HG02870 (cell line): Measurements from ENCODE around the gene CLEC4G.
"Not testable (repeated sequence)": the region's sequence is repeated elsewhere in the genome, so short reads cannot be mapped to it uniquely, and the experiment has no call there.

Experiments
- ATAC-seq: cut with Tn5 transposase; IDR thresholded peaks from one replicate; pipeline ENCODE4 v1.9.1; 2021; ENCODE audit warnings: mild to moderate bottlenecking, moderate library complexity; ENCODE audit not compliant: unreplicated experiment

Gene CLEC4G, protein sequence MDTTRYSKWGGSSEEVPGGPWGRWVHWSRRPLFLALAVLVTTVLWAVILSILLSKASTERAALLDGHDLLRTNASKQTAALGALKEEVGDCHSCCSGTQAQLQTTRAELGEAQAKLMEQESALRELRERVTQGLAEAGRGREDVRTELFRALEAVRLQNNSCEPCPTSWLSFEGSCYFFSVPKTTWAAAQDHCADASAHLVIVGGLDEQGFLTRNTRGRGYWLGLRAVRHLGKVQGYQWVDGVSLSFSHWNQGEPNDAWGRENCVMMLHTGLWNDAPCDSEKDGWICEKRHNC

DNA sequence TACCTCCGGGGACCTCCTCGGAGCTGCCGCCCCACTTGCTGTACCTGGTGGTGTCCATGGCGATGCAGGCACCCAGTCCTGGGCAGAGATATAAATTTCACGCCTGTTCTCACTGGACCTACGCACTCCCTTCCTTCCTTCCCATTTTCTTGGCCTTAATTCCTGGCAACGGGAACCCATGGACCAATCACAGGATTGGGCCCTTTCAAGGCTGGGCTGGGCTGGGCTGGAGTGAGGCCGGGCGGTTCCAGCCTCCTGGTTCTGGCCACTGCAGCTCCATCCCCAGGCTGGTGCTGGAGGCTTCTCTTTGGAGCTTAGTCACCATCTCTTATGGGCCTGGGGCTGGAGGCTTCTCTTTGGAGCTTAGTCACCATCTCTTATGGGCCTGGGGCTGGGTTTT, at the start of gene CLEC4G:
Gene CLEC4G, minus strand, starts transcription at position 66 of the 400 bp plus-strand sequence. Its CDS starts 8 bp downstream, at position 58.
- no peak for ATAC-seq

DNA sequence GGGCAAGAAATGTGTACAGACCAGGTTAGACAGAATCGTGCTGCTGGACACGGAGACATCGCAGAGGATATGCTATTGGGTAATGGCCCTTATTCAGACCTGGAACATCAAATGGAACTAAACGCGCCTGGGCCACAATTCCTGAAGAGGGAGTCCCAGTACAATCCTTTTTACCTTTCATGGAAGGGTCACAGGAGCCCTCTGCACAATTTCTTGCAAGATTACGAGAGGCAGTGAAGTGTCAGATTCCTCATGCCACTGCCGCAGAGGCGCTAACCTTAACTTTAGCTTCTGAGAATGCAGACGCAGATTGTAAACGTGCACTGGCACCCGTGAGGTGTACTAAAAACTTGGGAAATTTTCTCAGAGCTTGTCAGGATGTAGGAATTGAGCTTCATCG, 49.2 kb upstream of the CLEC4G start:
- ATAC-seq: no peak

DNA sequence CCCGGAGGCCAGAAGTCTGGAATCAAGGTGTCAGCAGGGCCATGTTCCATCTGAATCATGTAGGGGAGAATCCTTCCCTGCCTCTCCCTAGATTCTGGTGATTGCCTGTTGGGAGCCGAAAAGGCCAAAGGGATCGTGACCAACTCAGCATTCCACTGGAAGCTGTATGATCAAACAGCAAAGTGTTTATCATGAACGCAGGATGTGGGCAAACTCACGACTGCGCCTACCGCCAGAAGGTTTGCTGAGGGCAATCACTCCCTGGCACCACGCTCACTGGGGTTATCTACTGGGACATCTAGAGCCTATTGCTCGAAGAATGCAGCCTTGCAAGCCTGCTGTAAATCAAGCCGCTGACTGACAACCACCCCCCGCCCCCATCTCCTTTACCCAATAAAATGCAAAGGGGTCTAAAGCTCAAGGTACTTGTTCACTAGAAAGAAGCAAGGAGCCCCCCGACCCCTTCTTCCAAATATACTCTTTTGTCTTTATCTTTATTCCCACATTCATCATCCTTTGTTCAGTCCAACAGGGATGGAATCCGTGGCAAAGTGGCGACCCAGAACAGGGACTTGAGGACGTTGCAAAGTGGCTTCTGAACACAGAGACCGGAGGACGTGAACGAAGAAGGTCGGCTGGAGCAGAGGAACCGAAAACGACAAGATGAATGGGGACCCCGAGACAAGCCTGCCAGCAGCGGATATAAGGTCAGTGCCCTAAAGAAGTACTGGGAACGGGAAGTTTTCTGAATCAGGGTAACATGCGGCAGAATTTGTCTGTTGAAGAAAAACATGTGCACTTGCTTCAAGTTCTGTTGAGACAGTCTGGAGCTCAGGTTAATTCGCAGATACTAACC, 47.9 kb upstream of the CLEC4G start:
- no peak for ATAC-seq

DNA sequence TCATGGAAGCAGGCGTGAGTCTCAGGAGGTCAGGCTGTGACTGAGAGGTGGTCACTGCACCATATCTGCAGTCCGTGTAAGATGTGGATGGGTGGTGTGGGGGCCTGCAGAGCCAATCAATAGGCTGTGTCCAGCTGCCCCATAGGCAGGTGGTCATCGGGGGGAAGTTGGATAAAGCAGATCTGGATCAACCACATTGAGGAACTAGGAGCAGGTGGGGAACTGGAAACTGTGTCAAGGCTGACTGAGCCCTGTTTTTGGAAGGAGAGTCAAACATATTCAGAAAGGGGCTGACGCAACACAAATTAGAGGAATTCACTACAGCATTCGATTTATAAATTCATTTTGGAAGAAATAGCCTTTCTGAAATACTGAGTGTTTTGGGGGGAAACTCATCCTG, 46.2 kb upstream of the CLEC4G start:
- ATAC-seq: no peak

DNA sequence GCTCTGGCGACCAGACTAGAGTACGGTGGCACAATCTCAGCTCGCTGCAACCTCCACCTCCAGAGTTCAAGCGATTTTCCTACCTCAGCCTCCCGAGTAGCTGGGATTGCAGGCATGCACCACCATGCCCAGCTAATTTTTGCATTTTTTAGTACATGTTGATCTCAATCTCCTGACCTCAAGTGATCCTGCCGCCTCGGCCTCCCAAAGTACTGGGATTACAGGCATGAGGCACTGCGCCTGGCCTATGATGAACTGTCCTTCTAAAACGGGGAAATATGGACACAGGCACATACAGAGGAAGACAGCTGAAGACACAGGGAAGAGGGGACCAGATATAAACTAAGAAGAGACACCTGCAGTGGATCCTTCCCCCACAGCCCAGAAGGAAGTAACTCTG, 43.9 kb upstream of the CLEC4G start:
- no peak for ATAC-seq

DNA sequence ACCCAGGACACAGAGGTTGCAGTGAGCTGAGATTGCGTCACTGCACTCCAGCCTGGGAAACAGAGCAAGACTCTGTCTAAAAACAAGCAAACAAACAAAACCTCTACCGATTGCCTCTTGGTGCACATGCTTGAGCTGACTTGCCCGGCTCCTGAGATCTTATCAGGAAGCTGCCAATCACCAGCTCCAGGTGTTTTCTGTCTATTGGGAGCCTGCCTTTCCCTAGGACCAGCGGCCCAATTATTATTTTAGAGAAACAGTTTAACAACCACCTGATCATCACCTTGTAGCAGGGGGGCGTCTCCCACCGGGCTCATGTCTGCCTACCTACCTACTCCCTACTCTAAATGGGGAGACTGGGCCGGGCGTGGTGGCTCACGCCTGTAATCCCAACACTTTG, 41.9 kb upstream of the CLEC4G start:
- no peak for ATAC-seq

DNA sequence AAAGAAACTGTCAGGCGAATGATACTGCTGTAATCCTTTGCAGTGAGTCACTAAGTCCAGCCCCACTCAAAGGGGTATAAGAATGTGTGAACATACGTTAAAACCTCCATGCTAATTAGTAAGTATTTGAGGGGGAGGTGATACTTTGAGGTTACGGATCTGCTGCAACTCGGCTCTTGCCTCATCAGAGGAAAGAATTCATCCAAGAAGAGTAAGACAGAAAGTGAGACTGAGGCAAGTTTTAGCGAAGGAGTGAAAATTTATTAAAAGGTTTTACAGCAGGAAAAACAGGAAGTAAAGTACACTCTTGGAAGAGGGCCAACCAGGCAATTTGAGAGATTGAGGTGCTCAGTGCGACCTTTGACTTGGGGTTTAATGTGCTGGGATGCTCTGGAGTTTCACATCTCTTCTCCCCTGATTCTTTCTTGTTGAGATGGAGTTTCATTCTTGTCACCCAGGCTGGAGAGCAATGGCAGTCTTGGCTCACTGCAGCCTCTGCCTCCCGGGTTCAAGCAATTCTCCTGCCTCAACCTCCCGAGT, 40.9 kb upstream of the CLEC4G start:
- ATAC-seq: no peak

DNA sequence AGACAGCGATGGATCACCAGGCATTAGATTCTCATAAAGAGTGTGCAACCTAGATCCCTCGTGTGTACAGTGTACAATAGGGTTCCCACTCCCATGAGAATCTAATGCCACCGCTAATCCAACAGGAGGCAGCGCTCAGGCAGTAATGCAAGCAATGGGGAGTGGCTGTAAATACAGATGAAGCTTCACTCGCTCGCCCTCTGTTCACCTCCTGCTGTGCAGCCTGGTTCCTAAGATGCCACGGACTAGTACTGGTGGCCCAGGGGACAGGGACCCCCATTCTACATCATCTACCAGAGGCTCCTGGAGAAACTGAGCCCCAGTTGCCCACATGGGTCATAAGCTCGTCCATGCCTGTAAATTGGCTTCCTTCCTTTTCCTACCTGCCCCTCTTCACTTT, 39.2 kb upstream of the CLEC4G start:
- ATAC-seq: no peak

DNA sequence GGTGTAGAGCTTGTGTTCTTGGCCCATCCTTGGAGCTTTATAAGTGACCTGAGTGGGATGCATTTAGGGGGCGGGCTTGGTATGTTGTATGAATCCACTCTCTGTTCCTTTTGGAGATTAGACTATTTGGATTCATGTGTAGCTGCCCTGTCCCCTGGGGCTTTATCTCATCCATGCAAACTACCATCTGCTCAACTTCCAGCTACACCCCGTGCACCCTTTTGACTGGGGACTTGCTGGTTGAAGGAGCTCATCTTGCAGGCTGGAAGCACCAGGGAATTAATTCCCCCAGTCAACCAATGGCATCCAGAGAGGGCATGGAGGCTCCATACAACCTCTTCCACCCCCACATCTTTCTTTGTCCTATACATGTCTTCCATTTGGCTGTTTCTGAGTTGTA, 37.3 kb upstream of the CLEC4G start:
- no peak for ATAC-seq

DNA sequence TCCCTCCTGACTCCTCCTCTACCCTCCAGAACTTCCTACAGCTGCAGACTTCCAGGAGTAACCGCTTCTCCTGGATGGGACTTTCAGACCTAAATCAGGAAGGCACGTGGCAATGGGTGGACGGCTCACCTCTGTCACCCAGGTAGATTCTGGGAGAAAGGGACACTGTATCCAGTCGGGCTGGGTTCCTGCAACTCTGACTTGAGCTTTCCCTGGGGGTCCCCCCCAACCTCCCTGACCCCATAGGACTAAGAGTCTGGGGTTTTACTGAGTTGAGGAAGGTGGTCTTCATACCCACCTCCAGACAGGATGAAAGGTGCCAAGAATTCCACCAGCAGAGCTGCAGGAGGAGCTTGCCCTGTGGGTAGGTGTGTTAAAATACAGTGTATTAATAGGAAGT, 35.6 kb upstream of the CLEC4G start:
- ATAC-seq: no peak

DNA sequence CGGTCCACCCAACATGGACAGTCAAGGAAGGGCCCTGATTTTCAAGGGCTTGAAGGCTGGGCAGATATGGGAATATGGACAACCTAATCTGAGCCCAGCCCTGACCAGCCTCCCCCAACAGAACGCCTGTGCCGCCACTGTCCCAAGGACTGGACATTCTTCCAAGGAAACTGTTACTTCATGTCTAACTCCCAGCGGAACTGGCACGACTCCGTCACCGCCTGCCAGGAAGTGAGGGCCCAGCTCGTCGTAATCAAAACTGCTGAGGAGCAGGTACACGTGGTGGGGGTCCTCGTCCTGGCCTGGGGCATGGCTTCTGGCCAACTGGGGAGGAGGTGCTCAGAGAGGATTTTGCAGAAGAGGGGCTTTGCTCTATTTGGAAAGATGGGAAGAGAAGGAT, 34.6 kb upstream of the CLEC4G start:
- ATAC-seq: no peak

DNA sequence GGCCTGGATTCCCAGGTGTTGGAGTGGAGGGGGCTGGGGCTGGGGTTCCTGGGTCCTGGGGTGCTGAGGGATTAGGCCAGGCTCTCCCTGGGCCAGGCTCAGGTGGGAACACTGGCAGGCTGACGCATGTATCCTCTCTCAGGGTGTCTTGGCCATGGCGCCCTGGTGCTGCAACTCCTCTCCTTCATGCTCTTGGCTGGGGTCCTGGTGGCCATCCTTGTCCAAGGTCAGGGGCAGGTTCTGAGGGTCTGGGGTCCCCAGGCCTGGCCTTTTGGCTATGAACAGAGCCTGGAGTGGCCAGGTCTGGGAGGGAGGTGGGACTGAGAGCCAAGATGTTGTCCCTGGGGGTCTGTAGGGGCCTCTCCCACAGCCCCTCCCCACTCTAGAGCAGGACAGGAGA, 33.1 kb upstream of the CLEC4G start:
- not testable (repeated sequence) for ATAC-seq

DNA sequence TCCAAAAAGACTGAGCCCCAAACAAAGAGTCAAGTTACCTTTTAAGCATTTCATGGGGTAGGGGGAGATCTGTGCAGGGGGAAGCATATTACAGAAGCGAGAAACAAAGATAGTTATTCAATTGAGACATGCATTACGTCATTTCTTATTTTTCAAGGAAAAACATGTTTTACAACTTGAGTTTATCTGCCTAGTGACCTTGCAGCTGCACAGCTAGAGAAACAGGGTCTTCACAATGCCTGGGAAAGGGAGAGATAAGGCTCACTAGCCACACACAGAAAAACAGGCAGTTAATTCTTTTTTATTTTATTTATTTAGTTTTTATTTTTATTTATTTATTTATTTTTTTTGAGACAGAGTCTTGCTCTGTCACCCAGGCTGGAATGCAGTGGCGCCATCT, 32.2 kb upstream of the CLEC4G start:
- ATAC-seq: not testable (repeated sequence)

DNA sequence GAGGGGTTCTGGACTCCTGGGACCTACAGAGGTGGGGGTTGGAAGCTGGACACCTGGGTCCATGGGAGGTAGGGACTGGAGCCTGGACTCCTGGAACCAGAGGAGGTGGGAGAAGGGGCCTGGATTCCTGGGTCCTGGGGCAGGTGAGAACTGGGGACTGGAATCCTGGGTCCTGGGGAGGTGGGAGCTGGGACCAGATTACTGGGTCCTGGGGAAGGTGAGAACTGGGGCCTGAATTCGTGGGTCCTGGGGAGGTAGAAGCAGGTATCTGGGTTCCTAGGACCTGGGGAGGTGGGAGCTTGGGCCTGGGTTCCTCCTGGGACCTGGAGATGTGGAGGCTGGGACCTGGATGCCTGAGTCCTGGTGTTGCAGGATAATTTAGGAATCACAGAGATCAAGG, 31.8 kb upstream of the CLEC4G start:
- ATAC-seq: no peak

DNA sequence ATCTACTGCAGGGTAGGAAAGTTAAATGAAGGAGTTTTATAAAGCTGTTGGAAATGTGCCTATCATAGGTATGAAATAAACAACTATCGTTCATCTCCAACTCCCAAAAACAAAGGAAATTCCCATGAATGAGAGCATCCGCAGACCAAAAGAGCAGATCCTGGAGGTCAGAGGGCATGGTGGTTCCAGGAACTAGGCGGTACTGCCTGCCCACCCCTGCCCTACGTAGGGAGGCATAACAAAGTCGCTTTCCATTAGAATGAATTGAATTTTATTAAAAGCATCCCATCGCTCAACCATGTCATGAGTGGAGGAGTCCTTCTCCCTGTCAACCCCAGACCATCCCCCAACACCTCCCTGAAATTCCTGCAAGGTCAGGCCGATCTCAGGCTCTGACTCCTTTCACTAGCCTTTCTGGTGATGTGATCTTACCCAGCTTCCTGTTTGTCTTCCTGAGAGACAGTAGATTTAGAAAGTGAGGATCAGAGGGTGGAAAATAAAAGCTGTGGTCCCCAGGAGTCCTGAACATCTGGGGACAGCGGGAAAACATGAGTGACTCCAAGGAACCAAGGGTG, 30.9 kb upstream of the CLEC4G start, which contains the start of gene CLEC4M:
Gene CLEC4M, plus strand, starts transcription at position 525 of the 575 bp plus-strand sequence. Its CDS starts 24 bp downstream, at position 549.
- ATAC-seq: no peak

DNA sequence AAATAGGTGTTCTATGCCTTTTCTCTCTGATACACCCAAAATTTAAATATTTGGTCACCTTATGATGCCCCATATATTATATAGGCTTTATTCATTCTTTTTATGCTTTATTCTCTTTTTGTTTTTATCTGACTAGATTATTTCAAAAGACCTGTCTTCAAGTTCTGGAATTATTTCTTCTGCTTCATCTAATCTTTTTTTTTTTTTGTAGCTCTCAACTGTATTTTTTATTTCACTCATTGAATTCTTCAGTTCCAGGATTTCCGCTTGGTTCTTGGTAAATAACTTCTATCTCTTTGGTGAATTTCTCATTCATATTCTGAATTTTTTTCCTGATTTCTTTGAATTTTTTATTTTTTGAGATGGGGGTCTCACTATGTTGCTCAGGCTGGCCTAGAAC, 27.2 kb upstream of the CLEC4G start:
- no peak for ATAC-seq

DNA sequence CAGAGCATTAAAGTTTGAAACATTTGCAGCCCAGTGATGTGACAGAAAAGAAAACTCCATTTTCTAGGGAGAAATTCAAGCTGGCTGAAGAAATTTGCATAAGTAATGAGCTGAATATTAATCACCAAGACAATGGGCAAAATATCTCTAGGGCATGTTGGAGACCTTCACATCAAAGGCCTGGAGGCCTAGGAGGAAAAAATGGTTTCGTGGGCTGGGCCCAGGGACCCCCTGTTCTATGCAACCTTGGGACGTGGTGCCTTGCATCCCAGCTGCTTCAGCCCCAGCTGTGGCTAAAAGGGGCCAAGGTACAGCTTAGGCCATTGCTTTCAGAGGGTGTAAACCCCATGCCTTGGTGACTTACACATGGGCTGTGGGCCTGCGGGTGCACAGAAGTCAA, 25.4 kb upstream of the CLEC4G start:
- no peak for ATAC-seq

DNA sequence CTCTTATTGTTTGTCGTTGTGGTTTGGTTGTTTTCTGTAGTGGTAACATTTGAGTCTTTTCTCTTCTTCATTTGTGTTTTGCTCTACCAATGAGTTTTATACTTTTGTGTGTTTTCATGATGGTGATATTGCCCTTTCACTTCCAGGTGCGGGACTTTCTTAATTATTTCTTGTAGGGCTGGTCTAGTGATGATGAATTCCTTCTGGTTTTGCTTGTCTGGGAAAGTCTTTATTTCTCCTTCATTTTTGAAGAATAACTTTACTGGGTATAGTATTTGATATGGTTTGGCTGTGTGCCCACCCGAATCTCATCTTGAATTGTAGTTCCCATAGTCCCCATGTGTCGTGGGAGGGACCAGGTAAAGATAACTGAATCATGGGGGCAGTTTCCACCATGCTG, 24.3 kb upstream of the CLEC4G start:
- no peak for ATAC-seq

DNA sequence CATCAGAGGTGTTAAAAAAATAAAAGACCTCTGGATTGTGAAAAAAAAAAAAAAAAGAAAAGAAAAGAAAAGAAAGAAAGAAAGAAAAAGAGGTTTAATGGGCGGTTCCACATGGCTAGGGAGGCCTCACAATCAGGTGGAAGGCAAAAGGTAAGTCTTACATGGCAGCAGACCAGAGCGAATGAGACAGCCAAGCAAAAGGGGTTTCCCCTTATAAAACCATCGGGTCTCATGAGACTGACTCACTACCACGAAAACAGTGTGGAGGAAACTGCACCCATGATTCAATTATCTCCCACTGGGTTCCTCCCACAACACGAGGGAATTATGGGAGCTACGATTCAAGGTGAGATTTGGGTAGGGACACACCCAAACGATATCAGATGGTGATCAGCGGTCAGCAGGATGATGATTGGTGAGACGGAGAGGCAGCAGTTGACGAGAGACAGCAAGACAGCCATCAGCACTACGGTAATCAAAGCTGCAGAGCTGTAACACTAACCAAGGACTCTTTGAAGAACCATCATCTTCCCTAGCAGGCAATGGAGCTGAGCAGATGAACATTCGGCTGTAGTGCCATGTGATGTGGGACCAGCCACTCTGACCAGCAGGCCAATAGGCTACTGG, 19.4 kb upstream of the CLEC4G start:
- no peak for ATAC-seq

DNA sequence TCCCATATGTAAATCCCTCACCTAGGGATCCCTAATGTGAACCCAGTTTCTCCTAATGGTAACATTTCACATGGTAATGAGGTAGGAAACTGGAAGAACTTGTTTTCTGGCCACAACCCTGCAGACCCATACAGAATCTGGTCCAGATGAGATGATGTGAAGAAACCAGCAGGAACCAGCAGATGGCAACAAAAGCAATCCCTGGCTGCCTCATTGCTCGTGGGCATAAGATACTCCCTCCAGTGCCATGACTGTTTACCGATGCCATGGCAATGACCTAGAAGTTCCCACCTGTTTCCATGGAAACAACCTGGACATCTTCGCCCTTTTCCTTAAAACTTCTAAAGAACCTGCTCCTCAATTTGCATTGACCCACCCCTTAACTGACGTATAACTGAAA, 16.8 kb upstream of the CLEC4G start:
- ATAC-seq: no peak

DNA sequence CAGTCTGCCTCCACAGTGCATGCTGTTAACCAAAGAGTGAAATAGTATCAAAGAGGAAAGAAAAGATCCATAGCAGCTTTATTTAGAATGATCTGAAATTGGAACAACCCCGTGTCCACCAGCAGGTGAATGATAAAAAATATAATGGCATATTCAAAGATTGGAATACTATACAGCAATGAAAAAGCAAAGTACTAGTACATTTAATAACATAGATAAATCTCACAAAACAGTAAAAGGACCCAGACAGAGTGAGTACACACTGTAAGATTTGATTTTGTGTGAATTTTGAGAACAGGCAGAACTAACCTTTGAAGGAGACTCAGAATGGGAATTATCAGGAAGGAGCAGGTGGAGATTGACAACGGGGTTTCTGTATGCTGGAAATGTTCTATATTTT, 16.3 kb upstream of the CLEC4G start:
- ATAC-seq: no peak
